Renal cortex interstitium (tissue), 11 donors: Measurements from ENCODE around the gene SORBS1. TPM values are rescaled to one million over a fixed set of nuclear protein-coding genes. Genes with fewer than 3 reads are reported as not detected.

Source experiments
- DNase-seq, 11 donors: peaks; one replicate each; pipeline ENCODE4 v3.0.0-alpha.2; 2013; ENCODE audit warnings: low read depth in 9 of 11, low spot score in 4 of 11; ENCODE audit errors: extremely low read depth in 1 of 11
- polyA plus RNA-seq, 3 donors: library from polyadenylated mRNA; unstranded; fragments of 120-200 nt; gene quantifications; one replicate each; pipeline ENCODE4 v1.2.1, GENCODE V29; 2013; ENCODE audit not compliant: insufficient read length in 3 of 3

Gene SORBS1
- polyA plus RNA-seq, 3 donors, result 30.9 to 37.1 (median 35.2) TPM

DNA sequence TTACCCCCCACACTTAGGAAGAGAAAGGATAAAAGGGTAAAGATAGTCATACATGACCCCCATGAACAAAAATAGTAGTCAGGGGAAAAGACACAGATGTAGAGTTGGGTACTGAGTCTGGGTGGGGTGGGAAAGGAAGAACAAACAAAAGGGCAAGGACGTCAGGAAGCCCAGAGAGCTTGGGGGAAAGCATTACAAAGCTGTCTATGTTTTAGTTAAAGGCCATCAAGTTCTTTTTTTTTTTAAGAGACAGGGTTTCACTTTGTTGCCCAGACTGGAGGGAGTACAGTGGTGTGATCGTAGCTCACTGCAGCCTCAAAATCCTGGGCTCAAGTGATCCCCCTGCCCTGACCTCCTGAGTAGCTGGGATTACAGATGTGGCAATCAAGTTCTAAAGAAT lies 172.0 kb downstream of the SORBS1 start:
- no peak for DNase-seq

DNA sequence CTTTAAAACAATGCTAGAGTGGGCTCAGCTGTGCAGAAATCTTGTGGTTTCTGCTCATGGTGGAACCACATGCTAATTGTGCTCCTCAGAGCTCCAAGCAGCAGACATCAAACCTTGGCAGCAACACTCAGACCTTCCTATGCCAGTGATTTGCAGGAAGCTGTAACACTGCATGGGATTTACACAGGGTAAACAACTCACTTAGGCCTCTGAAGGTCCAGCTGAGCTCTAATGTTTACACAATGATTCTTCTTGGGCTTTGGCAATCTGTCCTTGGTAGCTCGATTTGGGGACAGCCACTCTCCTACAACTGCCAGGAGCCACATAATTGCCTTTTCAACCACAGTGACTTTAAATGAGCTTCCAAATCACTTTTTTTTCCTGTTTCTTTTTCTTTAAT lies 172.6 kb downstream of the SORBS1 start:
- no peak for DNase-seq

DNA sequence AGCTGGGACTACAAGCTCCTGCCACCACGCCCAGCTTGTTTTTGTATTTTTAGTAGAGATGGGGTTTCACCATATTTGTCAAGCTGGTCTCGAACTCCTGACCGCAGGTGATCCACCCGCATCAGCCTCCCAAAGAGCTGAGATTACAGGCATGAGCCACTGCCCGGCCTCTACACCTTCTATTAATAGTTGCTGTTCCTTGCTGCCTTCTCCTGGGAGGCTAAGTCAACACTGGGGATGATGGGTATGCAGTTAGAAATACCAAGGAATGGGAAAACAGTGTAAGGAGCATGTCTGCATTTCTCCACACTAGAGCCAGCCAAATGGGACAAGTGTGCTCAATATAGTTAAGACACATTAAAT lies 173.1 kb downstream of the SORBS1 start:
- DNase-seq, result no peak

DNA sequence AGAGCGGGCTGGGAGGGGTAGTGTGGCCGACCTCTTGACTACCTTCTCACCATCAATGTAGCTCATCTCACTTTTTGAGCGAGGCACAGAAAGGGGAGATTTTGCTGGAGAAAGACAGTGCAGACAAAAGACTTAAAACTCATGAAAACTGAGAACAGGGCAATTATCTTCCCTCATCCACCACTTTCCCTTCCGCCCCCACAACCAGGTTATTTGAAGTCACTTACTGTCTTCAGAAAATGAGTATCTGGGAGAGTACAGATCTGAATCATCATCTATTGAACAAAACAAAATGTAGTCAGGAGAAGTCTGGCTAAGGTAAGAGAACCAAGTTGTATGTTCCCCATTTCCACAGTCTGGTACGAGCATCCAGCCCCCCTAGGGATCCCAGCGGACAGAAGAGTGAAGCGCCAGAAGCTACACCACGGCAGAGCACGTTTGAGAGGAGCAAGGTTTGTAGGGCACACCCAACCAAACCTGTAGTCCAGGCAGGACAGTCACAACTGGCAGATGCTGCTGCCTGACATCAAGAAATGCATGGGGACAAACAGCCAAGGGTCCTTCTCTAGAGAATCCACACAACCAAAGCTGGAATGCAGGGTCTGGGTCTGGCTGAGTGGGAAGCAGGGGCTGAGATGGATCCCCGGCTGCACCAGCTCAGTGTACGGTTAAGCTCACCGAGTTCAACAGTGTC lies 177.0 kb downstream of the SORBS1 start:
- no peak for DNase-seq

DNA sequence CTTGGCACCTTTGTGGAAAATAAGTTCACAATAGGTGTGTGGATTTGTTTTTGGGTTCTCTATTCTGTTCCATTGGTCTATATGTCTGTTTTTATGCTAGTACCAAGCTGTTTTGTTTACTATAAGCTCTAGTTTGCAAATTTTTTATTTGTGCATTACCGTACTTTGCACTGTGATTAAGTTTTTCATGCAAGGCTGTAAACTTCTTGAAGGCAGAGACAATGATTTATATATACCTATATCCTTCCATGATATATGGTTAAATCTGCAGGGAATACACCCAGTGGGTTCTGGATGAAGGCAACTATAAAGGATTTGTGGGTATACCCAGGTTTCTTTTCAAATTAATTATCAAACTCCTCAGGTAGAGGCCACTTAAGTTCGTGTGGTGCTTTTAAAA lies 178.6 kb downstream of the SORBS1 start:
- no peak for DNase-seq

DNA sequence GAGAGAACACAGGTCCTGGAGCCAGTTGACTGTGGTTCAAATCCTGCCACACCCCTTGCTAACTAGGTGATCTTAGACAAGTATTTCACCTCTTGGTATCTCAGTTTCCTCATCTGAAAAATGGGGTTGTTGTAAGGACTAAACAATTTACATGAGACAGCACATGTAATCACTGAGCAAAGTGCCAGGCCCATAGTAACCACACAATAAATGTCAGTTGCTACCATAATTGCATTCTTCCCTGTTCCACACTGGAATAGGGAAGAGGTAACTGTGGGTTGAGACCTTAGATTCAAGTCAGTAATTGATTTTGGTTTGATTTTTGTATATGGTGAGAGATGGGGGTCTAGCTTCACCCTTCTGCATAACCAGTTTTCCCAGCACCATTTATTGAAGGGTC lies 179.0 kb downstream of the SORBS1 start:
- no peak for DNase-seq

DNA sequence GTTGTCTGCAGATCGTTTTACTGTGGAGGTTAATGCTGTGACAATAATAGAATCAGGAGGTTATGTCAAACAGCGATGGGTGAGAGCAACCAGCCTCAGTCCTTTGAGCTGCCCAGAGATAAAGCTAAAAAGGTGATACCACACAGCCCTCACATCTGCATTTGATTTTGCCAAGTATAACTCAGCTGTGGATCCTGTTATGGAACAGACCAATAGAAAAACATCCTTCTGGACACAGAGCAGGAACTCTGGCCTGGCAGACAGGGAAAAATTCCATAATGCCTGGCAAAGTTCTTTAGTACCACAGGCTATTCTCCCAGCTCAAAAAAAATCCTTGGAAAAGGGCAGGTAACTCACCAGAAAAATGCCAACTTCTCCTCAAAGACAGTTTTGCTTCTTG lies 183.2 kb downstream of the SORBS1 start:
- DNase-seq, result no peak

DNA sequence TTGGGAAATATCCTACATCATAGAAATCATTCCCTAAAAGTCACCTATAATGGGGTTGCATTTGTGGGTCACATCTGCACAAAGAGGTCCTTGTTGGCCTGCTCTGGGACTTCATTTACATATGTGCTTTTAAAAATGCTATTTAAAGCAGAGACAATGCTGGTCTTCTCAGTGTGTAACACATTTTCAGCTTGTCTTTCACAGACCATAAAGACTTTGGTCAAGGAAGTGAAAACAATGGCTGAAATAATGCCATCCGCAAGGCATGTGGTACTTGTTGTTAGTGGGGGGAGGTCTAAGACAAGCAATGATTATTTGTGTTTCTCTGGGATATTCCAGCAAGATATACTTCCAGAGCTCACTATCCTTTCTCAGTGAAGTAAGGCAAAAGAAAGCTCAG lies 185.8 kb downstream of the SORBS1 start:
- no peak for DNase-seq

DNA sequence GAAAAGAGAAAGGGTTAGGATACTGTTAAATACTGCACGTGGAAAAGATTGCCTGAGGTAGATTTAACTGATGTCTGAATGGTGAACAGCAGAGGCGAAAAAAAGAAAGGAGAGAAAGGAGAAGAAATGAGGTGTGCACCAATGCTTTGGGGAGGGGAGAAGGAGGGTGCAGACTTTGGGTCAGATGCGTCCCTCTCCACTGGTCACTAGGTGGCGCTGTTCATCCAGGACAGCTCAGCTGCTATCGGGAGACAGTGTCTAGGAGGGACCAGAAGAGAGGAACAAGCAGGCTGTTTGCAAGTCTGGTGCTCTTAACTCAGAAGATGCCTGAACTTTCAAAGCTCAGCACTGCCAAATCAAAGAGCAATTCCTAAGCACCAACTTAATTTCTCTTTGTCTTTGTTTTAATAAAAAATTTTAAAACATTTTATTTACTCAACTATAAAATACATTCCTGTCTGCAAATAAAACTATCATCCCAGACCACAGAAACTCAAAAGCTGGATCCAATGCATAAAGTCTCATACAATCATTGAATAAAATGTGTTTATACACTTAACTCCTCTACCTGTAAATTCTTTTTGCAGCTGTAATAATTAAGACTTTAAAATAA lies 186.5 kb downstream of the SORBS1 start:
- DNase-seq, result peak in 10 of 11 donors; percentile 50 to 75 (median 60)

DNA sequence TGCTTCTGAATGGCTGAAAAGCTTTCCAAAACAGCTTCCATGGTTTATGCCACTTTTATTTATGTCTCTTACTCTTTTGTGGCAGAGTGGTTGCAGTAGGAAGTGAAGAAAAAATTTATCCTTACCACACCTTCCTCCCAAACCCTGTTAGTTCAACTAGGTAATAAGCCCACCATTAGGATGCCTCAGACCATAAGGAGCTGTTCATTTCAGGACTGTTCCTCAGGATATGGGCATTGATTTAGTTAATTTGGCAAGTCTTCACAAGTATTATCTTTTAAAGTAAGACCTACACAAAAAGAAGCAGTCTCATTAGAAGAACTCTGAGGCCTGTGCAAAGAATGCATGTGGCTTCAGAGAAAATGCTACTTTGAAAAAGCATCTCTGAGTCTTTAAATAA lies 187.5 kb downstream of the SORBS1 start:
- no peak for DNase-seq

DNA sequence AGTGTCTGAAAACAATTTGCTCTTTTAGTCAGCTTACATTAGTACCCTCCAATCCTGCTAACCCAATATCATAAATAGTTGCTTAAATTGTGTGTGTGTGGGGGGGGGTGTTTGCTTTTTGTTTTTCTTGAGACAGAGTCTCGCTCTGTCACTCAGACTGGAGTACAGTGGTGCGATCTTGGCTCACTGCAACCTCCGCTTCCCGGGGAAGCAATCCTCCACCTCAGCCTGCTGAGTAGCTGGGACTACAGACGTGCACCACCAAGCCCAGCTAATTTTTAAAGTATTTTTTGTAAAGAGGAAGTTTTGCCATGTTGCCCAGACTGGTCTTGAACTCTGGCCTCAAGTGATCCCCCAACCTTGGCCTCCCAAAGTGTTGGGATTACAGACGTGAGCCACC lies 196.8 kb downstream of the SORBS1 start:
- DNase-seq, result no peak

DNA sequence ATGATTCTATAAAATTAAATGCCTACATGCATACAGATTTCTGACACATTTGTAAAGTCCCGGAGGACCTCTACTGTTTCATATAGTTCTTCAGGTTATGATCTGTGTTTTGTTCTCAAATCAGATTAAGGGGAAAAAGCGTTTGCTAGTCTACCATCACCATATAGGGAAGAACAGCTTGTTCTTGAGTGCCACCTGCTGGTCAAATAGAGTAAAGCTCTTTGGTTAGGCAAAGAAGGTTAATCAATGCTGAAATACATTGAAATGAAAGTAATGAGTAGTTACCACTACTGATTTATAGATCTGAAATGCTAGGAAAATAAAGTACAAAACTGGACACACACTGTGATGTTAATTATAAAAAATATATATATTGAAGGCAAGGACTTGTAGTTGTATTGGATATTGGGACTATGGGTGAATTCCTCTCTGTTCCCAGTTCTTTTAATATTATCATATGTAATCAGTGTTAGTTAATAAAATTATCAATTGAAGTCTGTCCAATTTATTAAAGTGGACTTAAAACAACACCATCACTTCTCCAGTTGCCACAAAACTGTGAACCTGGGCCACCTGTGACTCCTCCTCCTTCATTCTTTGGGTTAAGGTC lies 197.8 kb downstream of the SORBS1 start:
- peak in 10 of 11 donors; percentile 34 to 66 (median 48) for DNase-seq

DNA sequence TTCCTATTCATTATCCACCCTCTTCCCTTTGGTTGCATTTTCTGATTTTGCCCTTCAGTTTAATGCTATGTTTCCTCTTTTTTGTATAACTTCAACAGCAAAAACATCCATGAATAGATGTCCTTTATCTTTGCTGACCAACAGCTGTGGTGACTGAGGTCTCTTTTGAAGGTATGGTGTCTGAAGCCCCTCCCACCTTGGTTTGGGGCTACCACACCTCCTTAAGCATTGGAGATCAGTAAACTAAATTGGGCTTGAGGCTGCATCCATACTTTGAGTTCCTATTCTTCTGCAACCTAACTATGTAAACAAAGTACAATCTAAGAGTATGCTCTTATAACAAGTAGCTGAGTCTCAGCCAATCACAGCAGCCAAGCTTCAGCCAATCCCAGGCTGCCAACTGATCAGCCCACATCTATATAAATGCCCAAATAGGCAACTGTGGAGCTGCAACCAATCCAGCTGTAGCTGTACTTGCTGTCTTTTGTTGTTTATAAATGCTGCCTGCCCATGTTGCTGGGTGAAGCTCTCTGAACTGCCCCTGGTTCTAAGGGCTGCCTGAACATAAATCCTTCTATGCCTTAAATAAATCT lies 201.0 kb downstream of the SORBS1 start:
- DNase-seq, result no peak

DNA sequence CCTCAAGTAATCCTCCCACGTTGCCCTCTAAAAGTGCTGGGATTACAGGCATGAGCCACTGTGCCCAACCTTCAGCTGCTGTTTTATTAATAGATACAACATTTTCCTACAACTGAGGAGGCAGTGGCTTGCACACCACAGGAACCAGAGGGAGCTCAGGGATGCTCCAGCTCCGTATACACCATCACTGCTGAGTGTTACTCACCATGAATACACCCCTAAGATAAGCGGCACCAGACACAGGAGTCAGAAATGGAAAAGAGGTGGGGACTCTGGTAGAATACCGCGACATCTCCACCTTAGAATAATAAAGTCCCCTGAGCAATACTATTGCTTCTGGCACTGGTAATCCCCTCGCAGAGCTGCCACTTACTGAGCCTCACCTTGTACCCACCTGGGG lies 201.7 kb downstream of the SORBS1 start:
- DNase-seq, result no peak

DNA sequence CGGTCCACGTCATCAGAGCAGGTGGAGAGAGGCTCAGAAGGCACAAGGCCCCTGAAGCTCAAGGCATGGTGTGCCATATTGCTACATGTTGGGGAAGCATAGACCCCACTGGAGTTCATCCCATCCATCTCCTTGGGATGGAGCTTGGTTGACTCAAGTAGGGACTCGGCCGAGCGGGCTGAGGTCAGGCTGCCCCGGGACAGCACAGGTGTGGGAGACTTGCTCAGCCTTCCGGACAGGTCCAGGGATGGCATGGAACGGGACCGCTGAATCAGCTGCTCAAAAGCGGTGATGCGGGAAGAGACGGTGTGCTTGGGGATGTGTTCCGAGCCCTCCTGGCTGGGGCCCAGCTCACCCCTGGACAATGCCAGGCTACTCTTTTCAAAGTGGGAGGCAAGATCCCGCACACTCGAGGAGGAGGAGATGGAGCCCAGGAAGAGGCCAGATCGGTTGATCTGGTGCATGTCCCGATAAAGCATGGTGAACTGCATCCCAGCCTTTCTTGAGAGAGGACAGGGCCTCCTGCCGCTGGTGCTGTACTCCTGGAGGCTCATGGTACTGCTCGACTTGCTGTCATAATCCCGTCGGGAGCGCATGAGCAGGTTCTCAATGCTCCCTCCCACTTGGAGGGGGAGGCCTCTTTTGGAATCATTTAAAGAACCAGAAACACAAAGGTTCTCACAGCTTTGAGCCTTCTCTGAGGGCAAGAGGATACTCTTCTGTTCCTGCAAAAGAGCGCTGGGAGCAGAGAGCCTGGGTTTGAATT lies 204.8 kb downstream of the SORBS1 start:
- DNase-seq, result no peak

DNA sequence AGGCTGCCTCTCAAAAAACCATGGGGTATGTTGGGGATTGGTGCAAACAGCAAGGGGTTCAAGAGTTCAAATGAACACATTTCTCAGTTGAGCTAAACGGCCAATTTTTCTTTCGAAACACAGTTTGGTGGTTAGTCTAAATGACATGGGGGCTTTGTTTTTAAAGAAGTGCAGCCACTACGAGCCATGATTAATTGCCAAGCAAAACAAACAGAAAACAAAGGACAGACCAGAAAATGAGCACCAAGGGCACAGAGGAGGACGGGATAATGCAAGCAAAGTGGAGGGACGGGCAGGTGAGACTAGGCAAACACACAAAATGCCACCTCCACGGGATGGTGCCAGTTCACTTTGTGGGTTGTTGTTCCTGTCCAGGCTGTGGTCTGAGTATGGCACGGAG lies 205.9 kb downstream of the SORBS1 start:
- no peak for DNase-seq

DNA sequence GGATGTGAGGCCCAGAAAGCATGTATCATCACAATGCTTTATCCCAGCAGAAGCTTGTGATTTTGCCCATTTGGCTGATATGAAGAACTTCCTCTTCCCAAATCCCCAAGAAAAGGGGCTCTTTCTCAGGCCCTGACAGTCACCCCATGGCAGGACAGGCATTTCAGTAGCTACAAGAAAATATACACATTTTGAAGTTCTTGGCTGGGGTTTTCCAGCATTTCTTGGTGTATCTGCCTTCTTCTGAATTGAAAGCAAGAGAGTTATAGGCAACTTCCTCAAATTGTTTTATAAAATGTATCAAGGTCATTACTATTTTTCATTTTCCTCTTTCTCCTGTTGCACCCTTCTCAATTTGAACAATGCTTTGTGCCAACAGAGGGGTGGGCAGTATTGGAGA lies 207.1 kb downstream of the SORBS1 start:
- DNase-seq, result no peak

DNA sequence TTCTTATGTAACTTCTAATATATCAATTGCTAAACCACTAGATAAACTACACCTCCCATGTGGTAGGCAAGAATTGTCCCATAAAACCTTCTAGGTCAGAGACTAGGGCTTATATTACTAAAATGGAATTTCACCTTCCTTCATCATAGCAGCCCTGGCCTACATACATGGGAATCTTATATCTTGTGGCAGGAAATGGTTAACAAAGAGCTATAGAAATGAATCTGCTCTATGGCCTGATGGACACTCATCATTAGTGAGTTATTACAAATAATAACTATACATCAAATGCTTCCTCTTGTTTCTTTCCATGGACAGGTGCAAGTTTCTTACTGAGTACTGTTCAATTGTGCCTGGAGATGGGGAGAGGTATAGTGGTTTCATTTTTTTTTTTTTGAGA lies 208.0 kb downstream of the SORBS1 start:
- no peak for DNase-seq

DNA sequence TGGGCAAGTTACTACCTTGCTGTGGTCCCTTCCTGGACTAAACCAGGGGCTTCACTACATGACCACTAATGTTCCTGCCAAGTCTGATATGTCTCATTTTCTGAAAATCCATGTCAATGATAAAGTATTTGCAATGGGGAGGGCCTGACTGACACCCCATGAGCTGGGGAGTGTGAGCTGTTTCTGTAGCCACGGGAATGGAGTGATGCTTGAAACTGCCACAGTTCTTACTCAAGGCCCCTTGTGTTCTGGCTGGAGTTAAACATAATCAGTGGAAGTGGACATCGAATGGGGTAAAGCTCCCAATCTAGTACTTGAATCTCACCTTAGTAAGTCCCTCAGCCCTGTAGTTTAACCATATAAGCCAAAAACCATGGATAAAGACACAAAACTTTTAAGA lies 208.5 kb downstream of the SORBS1 start:
- DNase-seq, result no peak

DNA sequence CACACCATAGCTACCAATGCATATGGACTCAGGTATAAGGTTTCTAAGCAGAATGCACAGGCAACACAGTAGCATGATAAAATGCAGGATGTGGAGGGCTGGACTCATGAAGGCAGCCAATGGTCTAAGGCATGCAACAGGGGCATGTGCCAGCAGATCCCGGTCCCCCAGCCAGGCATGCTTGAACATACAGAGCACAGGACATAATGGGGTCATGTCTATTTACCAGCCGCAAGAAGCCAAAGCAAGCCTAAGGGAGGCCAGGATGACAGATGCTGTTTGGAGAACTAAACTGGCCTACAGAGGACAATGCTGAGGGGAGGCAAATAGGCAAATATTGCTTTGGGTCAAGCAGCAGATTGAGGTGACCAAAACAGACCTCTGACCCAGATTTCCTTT lies 210.3 kb downstream of the SORBS1 start:
- no peak for DNase-seq
